ENCODE measurements around the gene SAYSD1.

- TF ChIP-seq CTCF (conservative IDR thresholded peaks at IDR 0.05): no peak
- no peak for TF ChIP-seq ZFX (IDR thresholded peaks at IDR 0.05)
These were observed 31.8 kb downstream of the SAYSD1 start for GRCh38 chr6:39083231-39083634.
